K562 treated with DMSO at 1 percent for 24 hours (cell line): ENCODE data around the gene BPIFB2. TPM values are rescaled to one million over a fixed set of nuclear protein-coding genes. Genes with fewer than 3 reads are reported as not detected.

Experiments used
- total RNA-seq: library from RNA; unstranded; fragments of 300-600 nt; gene quantifications from 2 replicates; pipeline ENCODE4 v1.2.3, GENCODE V29; 2022; ENCODE audit warnings: low read depth; ENCODE audit not compliant: insufficient read depth

Gene BPIFB2
- not detected in 2 replicates for total RNA-seq

GRCh38 chr20:33007376-33008335, at the start of gene BPIFB2:
Gene BPIFB2 (plus strand): TSS chr20:33007704. CDS start chr20:33008575, 871 bp downstream.

GRCh38 chr20:33004141-33004751, 3.3 kb upstream of the BPIFB2 start, which contains the start of gene SUN5:
Gene SUN5 (minus strand): TSS chr20:33004433. CDS start chr20:33004340, 93 bp downstream.

GRCh38 chr20:33031531-33031930, 24.0 kb downstream of the BPIFB2 start, which contains the start of gene BPIFB6:
Gene BPIFB6 (plus strand): TSS chr20:33031648. CDS start chr20:33031648, 0 bp downstream.

GRCh38 chr20:33053291-33054106, 46.0 kb downstream of the BPIFB2 start, which contains the start of gene BPIFB3:
Gene BPIFB3 (plus strand): TSS chr20:33053903. CDS start chr20:33055436, 1,533 bp downstream.

Other genes with a start within 250 kb of the BPIFB2 start
- gene DNMT3B, start 245.3 kb upstream of the BPIFB2 start, total RNA-seq, result 29.0 and 29.2 TPM in 2 replicates
- 89.0 and 108 TPM in 2 replicates for gene MAPRE1, start 187.8 kb upstream of the BPIFB2 start, total RNA-seq
- 0.15 TPM in 1 of 2 replicates, not detected in the other for gene EFCAB8, start 148.8 kb upstream of the BPIFB2 start, total RNA-seq
- gene SUN5, start 3.3 kb upstream of the BPIFB2 start, total RNA-seq, result not detected in 2 replicates
- not detected in 2 replicates for gene BPIFB6, start 23.9 kb downstream of the BPIFB2 start, total RNA-seq
- gene BPIFB3, start 46.2 kb downstream of the BPIFB2 start, total RNA-seq, result not detected in 2 replicates
- not detected in 2 replicates for gene BPIFB4, start 71.9 kb downstream of the BPIFB2 start, total RNA-seq
- gene BPIFA2, start 160.5 kb downstream of the BPIFB2 start, total RNA-seq, result not detected in 2 replicates
- not detected in 2 replicates for gene BPIFA3, start 209.6 kb downstream of the BPIFB2 start, total RNA-seq
- gene BPIFA1, start 228.3 kb downstream of the BPIFB2 start, total RNA-seq, result not detected in 2 replicates